NCI-H2107 treated with DMSO at 0.1 percent for 48 hours (cell line): ENCODE measurements around the gene FAM107B.

Experiments
- DNase-seq: peaks from one replicate; lab custom pipeline; 2025; ENCODE audit not compliant: unreplicated experiment; lab: John Stamatoyannopoulos, UW

FAM107B gene

DNA sequence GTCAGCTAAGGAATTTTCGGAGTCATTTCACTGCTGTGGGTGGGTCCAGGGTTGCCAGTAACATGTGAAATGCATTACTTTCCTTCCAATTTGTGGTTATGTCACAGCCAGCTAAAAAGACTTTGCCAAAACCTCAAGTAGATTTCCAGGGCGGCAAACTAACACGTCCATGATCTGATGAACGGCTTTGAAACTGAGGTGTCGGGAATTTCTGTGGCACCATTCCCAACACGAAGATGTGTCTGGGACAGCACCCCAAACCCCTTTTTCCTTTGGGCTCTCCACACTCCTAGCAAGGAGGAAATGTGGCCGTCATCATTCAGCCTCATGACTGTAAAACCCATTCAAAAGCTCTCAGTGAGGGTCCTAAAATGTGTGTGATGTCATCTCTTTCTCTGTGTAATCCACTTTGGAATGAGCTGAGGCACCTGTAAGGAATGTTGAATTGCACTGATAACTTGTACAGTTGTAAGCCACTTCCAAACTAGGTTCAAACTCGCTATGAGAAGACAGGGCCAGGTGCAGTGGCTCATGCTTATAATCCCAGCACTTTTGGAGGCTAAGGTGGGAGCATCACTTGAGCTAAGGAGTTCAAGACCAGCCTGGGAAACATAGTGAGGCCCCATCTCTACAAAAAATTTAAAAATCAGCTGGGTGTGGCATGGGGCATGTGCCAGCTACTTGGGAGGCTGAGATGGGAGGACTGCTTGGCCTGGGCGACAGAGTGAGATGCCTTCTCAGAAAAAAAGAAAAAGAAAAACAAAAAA, 297.9 kb downstream of the FAM107B start:
- no peak for DNase-seq

DNA sequence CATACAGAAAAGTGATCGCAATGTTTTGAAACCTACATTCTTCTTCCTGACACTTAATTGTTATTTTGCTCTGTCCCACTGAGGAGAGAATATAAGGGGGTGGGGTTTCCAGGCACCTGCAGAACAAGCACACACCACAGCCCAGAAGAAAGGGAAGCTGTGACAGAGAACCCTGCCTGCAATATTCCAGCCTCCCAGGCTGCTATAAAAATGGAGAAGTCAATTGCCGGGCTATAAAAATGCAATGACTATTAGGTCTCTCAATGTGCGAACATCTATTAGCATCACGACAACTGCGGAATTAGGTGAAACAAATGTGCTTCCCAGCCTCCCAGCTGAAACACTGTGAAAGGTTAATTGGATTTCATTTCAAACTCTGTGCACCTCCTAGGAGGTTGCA, 298.7 kb downstream of the FAM107B start:
- DNase-seq = no peak

DNA sequence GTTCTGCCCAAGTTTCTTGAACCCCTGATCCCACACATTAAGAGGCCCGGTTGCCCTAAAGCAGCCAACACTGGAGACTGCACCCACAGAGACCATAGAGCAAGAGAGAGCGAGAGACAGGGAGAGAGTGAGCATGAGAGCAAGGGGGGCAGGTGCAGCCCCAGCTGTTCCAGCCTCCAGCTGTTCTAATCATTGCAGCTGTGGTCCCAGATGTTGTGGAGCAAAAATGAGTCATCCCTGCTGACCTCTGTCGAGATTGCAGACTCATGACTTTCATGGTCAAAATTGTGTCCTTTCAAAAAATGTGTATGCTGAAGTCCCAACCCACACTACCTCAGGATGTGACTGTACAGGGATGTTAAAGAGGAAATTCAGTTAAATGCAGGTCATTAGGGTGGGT, 300.0 kb downstream of the FAM107B start:
- no peak for DNase-seq

DNA sequence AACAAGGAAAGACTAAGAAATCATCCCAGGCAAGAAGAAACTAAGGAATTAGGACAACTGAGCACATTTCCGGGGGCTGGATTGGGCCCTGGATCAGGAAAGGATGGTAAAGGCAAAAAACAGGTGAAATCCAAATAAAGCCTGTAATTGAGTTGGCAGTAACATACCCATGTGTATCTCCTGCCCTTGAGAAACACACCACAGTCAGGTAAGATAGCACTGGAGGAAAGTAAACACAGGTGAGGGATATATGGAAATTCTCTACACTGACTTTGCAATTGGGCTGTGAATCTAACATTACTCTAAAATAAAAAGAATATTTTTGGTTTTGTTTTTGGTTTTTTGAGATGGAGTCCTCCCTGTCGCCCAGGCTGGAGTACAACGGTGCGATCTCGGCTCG, 303.8 kb downstream of the FAM107B start:
- no peak for DNase-seq

- DNase-seq = no peak
Measured at GRCh38 chr10:14468726-14469125, 306.0 kb downstream of the FAM107B start.
